Tibial nerve (tissue), 3 donors: ENCODE results near the gene SMTNL2.

Experiments used
- CTCF ChIP-seq, 5 experiments: fragments of 200-600 bp in 3 of 5; fragments of 450-650 bp in 2 of 5; sonication (generic) in 3 of 5; IDR thresholded peaks; one replicate each; pipeline ENCODE4 v1.5.1; 2016 to 2019; ENCODE audit warnings: antibody characterized with exemption in 5 of 5, mild to moderate bottlenecking in 3 of 5, moderate library complexity in 2 of 5
- POLR2A ChIP-seq, 2 donors: fragments of 450-650 bp; IDR thresholded peaks; one replicate each; pipeline ENCODE4 v1.6.1; 2017; ENCODE audit warnings: antibody characterized with exemption in 2 of 2, mild to moderate bottlenecking in 2 of 2, moderate library complexity in 2 of 2

GRCh38 chr17:4657678-4658077, 73.3 kb downstream of the SMTNL2 start:
- TF ChIP-seq CTCF (IDR thresholded peaks at IDR 0.05) (no peak), POLR2A (IDR thresholded peaks at IDR 0.05) (no peak)
